ENCODE measurements around the gene FSTL3.

The FSTL3 gene

GRCh38 chr19:688992-689391, 12.8 kb downstream of the FSTL3 start:
- TF ChIP-seq SIN3A (IDR thresholded peaks at IDR 0.05; ENCODE audit: borderline replicate concordance, insufficient read depth, low read length) = no peak
- no peak for TF ChIP-seq REST (IDR thresholded peaks at IDR 0.05; ENCODE audit: insufficient read depth in 1 of 2, low read depth in 2 of 2, low read length in 2 of 2)
- TF ChIP-seq FOXP2 (optimal IDR thresholded peaks at IDR 0.05; ENCODE audit: borderline replicate concordance, extremely low read depth, extremely low read length, insufficient read depth) = no peak
- no peak for TF ChIP-seq POLR2AphosphoS5 (IDR thresholded peaks at IDR 0.05; ENCODE audit: low read depth, low read length)
- no peak for TF ChIP-seq TAF1 (IDR thresholded peaks at IDR 0.05; ENCODE audit: borderline replicate concordance, insufficient read depth, low read length)

GRCh38 chr19:690203-690602, 14.0 kb downstream of the FSTL3 start:
- TF ChIP-seq POLR2AphosphoS5 (IDR thresholded peaks at IDR 0.05; ENCODE audit: low read depth, low read length) (no peak), SIN3A (IDR thresholded peaks at IDR 0.05; ENCODE audit: borderline replicate concordance, insufficient read depth, low read length) (no peak), REST (IDR thresholded peaks at IDR 0.05; ENCODE audit: insufficient read depth in 1 of 2, low read depth in 2 of 2, low read length in 2 of 2) (no peak), FOXP2 (optimal IDR thresholded peaks at IDR 0.05; ENCODE audit: borderline replicate concordance, extremely low read depth, extremely low read length, insufficient read depth) (no peak), TAF1 (IDR thresholded peaks at IDR 0.05; ENCODE audit: borderline replicate concordance, insufficient read depth, low read length) (no peak)

GRCh38 chr19:694481-695351, 18.5 kb downstream of the FSTL3 start:
- TF ChIP-seq POLR2AphosphoS5 (IDR thresholded peaks at IDR 0.05; ENCODE audit: low read depth, low read length) (no peak), FOXP2 (optimal IDR thresholded peaks at IDR 0.05; ENCODE audit: borderline replicate concordance, extremely low read depth, extremely low read length, insufficient read depth) (no peak), TAF1 (IDR thresholded peaks at IDR 0.05; ENCODE audit: borderline replicate concordance, insufficient read depth, low read length) (no peak), SIN3A (IDR thresholded peaks at IDR 0.05; ENCODE audit: borderline replicate concordance, insufficient read depth, low read length) (no peak), REST (IDR thresholded peaks at IDR 0.05; ENCODE audit: insufficient read depth in 1 of 2, low read depth in 2 of 2, low read length in 2 of 2) (no peak)

- no peak for TF ChIP-seq REST (IDR thresholded peaks at IDR 0.05; ENCODE audit: insufficient read depth in 1 of 2, low read depth in 2 of 2, low read length in 2 of 2)
- TF ChIP-seq SIN3A (IDR thresholded peaks at IDR 0.05; ENCODE audit: borderline replicate concordance, insufficient read depth, low read length) = no peak
- no peak for TF ChIP-seq TAF1 (IDR thresholded peaks at IDR 0.05; ENCODE audit: borderline replicate concordance, insufficient read depth, low read length)
- no peak for TF ChIP-seq FOXP2 (optimal IDR thresholded peaks at IDR 0.05; ENCODE audit: borderline replicate concordance, extremely low read depth, extremely low read length, insufficient read depth)
- TF ChIP-seq POLR2AphosphoS5 (IDR thresholded peaks at IDR 0.05; ENCODE audit: low read depth, low read length) = no peak
These were observed 19.3 kb downstream of the FSTL3 start, which contains the start of gene PRSS57 for GRCh38 chr19:695352-695949. Gene PRSS57 (minus strand): TSS chr19:695452. CDS start chr19:695430, 22 bp downstream.

Measured in PFSK-1 (cell line).